ENCODE results near the gene ZXDA. TPM values are rescaled to one million over a fixed set of nuclear protein-coding genes. Genes with fewer than 3 reads are reported as not detected.

The ZXDA gene
- total RNA-seq, 1 experiment from 2014 or later, result not detected

GRCh38 chrX:57918750-57919436 lies 8.6 kb upstream of the ZXDA start:
- Histone ChIP-seq H4K91ac (ENCODE audit: insufficient read length, low read depth, low read length) (no peak overlapping the region), H2BK20ac (ENCODE audit: low read depth, low read length, poor library complexity, severe bottlenecking) (no peak overlapping the region), H2BK15ac (ENCODE audit: low read depth, low read length) (no peak overlapping the region), H2BK120ac (ENCODE audit: low read depth, low read length, poor library complexity, severe bottlenecking) (no peak overlapping the region), H3K23ac (ENCODE audit: insufficient read length, low read depth, low read length) (no peak overlapping the region), H3K23me2 (ENCODE audit: insufficient read length, low read depth, low read length, poor library complexity, severe bottlenecking) (no peaks in the 10 kb centered on the region), H3K27me3 (ENCODE audit: insufficient read depth, low read length) (no peaks in the 10 kb centered on the region), H4K5ac (ENCODE audit: insufficient read length, low read depth, low read length) (no peak overlapping the region), H3K18ac (ENCODE audit: insufficient read length, low read depth, low read length) (no peak overlapping the region), H3K9ac (ENCODE audit: extremely low read depth, insufficient read length, low read length) (no peak overlapping the region), H3K79me1 (ENCODE audit: insufficient read depth, low read depth, low read length, poor library complexity, severe bottlenecking) (no peaks in the 10 kb centered on the region), H2AK5ac (ENCODE audit: insufficient read length, low read length) (no peak overlapping the region), H3K56ac (ENCODE audit: insufficient read length, low read depth, low read length) (no peak overlapping the region), H3K27ac (ENCODE audit: insufficient read length, low read depth, low read length) (no peak overlapping the region), H3T11ph (ENCODE audit: low read length) (no peak overlapping the region), H3K79me2 (ENCODE audit: insufficient read depth, low read length) (no peaks in the 10 kb centered on the region), H3K9me3 (ENCODE audit: control insufficient read depth, low read depth, low read length) (peaks cover 47% of the 10 kb centered on the region), H3K4me1 (ENCODE audit: insufficient read depth, low read length) (no peaks in the 10 kb centered on the region), H3K4me2 (ENCODE audit: insufficient read depth, insufficient read length, low read length) (no peak overlapping the region), H4K8ac (replicated peaks; ENCODE audit: insufficient read length, low read depth, low read length) (no peak overlapping the region), H4K20me1 (ENCODE audit: control insufficient read depth, insufficient read depth, insufficient read length) (no peaks in the 10 kb centered on the region), H2BK5ac (ENCODE audit: insufficient read length, low read length) (no peak overlapping the region), H2BK12ac (ENCODE audit: insufficient read length, low read depth, low read length) (no peak overlapping the region), H3K4ac (ENCODE audit: low read depth, low read length) (no peak overlapping the region), H2AFZ (ENCODE audit: low read length) (no peak overlapping the region), H3K14ac (ENCODE audit: insufficient read depth, low read length) (no peak overlapping the region)
- Mint-ChIP-seq H3K4me3 (no peak overlapping the region), H3K36me3 (ENCODE audit: insufficient read depth in 1 of 3, low read depth in 3 of 3) (peaks cover 4 to 5% (median 5%) of the 10 kb centered on the region in 3 experiments; a peak in 4 of 7 replicates), H3K27me3 (ENCODE audit: low read depth) (peaks cover 2% of the 10 kb centered on the region; the same call in 1 of the 2 replicates), H3K27ac (no peak overlapping the region), H3K9me3 (peaks cover 87 to 95% of the 10 kb centered on the region in 2 experiments), H3K4me1 (no peaks in the 10 kb centered on the region)
- TF ChIP-seq CTCF (conservative IDR thresholded peaks at IDR 0.05), result peak; percentile 47; the same call in 2 of the 3 replicates
- WGBS (ENCODE audit: extremely low coverage, insufficient read length, low lambda C conversion rate), result no CpG with 5 or more reads among the region's 19 CpGs
- no peak for DNase-seq

All from H9 (cell line).